ENCODE data around the gene SVBP. TPM values are rescaled to one million over a fixed set of nuclear protein-coding genes. Genes with fewer than 3 reads are reported as not detected.
"Not testable (repeated sequence)": the region's sequence is repeated elsewhere in the genome, so short reads cannot be mapped to it uniquely, and the experiment has no call there.

The SVBP gene
- total RNA-seq = 10 to 100 TPM; 15.0 to 42.5 TPM

GRCh38 chr1:42816585-42817439 lies at the start of gene SVBP, which contains the start of gene ERMAP:
SVBP (minus strand) TSS chr1:42817397; CDS start chr1:42816544, 853 bp downstream.
ERMAP (plus strand) TSS chr1:42817122; CDS start chr1:42830449, 13,327 bp downstream.
- peak; percentile 89 for DNase-seq (ENCODE audit: low spot score)
- Histone ChIP-seq H3K4me3 (peak within 1 kb of the TSS; percentile 63 to 86), H3K27me3 (replicated peaks; ENCODE audit: insufficient read depth) (no peaks in the 10 kb centered on the region), H3K27ac (peak within 1 kb of the TSS; percentile 96 to 98), H3K9me3 (no peaks in the 10 kb centered on the region), H3K36me3 (no peaks in the 10 kb centered on the region), H3K4me1 (replicated peaks) (peaks cover 5% of the 10 kb centered on the region)
- intact Hi-C loops (cut with DNase I) = no loop called here
- under 1% methylated on average over 38 of the region's 66 CpGs for WGBS
- TF ChIP-seq POLR2A (IDR thresholded peaks at IDR 0.05) (peak; percentile 4), CTCF (IDR thresholded peaks at IDR 0.05) (no peak), POLR2AphosphoS5 (IDR thresholded peaks at IDR 0.05) (peak; percentile 39)

GRCh38 chr1:42866549-42866948 lies 49.4 kb upstream of the SVBP start:
- DNase-seq (ENCODE audit: low spot score) = no peak
- no peaks in the 10 kb centered on the region for H3K36me3 ChIP-seq
- 89% methylated on average over 5 of the region's 5 CpGs for WGBS
- H3K27ac ChIP-seq = no peak overlapping the region
- no peaks in the 10 kb centered on the region for H3K4me1 ChIP-seq (replicated peaks)
- no peak for TF ChIP-seq CTCF (IDR thresholded peaks at IDR 0.05)
- TF ChIP-seq POLR2AphosphoS5 (IDR thresholded peaks at IDR 0.05) = no peak
- TF ChIP-seq POLR2A (IDR thresholded peaks at IDR 0.05) = no peak
- no peaks in the 10 kb centered on the region for H3K27me3 ChIP-seq (replicated peaks; ENCODE audit: insufficient read depth)
- no peaks in the 10 kb centered on the region for H3K9me3 ChIP-seq
- intact Hi-C loops (cut with DNase I) = no loop called here
- H3K4me3 ChIP-seq = no peak overlapping the region

GRCh38 chr1:42861014-42861399 lies 43.8 kb upstream of the SVBP start:
- TF ChIP-seq CTCF (IDR thresholded peaks at IDR 0.05) (no peak), POLR2A (IDR thresholded peaks at IDR 0.05) (no peak), POLR2AphosphoS5 (IDR thresholded peaks at IDR 0.05) (no peak)
- DNase-seq (ENCODE audit: low spot score) = no peak
- H3K36me3 ChIP-seq = no peaks in the 10 kb centered on the region

GRCh38 chr1:42860339-42861013 lies 43.3 kb upstream of the SVBP start:
- no peaks in the 10 kb centered on the region for H3K4me1 ChIP-seq (replicated peaks)
- no peak overlapping the region for H3K4me3 ChIP-seq
- intact Hi-C loops (cut with DNase I) = no loop called here
- no peak for DNase-seq (ENCODE audit: low spot score)
- no peak overlapping the region for H3K27ac ChIP-seq
- TF ChIP-seq CTCF (IDR thresholded peaks at IDR 0.05) (no peak), POLR2AphosphoS5 (IDR thresholded peaks at IDR 0.05) (no peak), POLR2A (IDR thresholded peaks at IDR 0.05) (no peak)
- 76% methylated on average over 4 of the region's 4 CpGs for whole genome bisulfite sequencing
- no peaks in the 10 kb centered on the region for H3K9me3 ChIP-seq
- H3K27me3 ChIP-seq (replicated peaks; ENCODE audit: insufficient read depth) = no peaks in the 10 kb centered on the region
- no peaks in the 10 kb centered on the region for H3K36me3 ChIP-seq

More at GRCh38 chr1:42861014-42861399, 43.8 kb upstream of the SVBP start:
- H3K4me1 ChIP-seq (replicated peaks) = no peaks in the 10 kb centered on the region
- H3K4me3 ChIP-seq = no peak overlapping the region
- intact Hi-C loops (cut with DNase I) = no loop called here
- no peaks in the 10 kb centered on the region for H3K9me3 ChIP-seq
- no peaks in the 10 kb centered on the region for H3K27me3 ChIP-seq (replicated peaks; ENCODE audit: insufficient read depth)
- H3K27ac ChIP-seq = no peak overlapping the region

GRCh38 chr1:42859366-42859765 lies 42.2 kb upstream of the SVBP start:
- 85% methylated on average over 5 of the region's 5 CpGs for WGBS

GRCh38 chr1:42856554-42856953 lies 39.4 kb upstream of the SVBP start:
- H3K27me3 ChIP-seq (replicated peaks; ENCODE audit: insufficient read depth); H3K36me3 ChIP-seq; H3K27ac ChIP-seq; DNase-seq (ENCODE audit: low spot score); H3K9me3 ChIP-seq; H3K4me3 ChIP-seq; H3K4me1 ChIP-seq (replicated peaks); intact Hi-C loops (cut with DNase I): not testable (repeated sequence)
- WGBS = 83% methylated on average over 3 of the region's 3 CpGs

More at GRCh38 chr1:42859366-42859765, 42.2 kb upstream of the SVBP start:
- H3K27me3 ChIP-seq (replicated peaks; ENCODE audit: insufficient read depth); H3K4me1 ChIP-seq (replicated peaks); H3K36me3 ChIP-seq; DNase-seq (ENCODE audit: low spot score); H3K9me3 ChIP-seq; H3K27ac ChIP-seq; H3K4me3 ChIP-seq; intact Hi-C loops (cut with DNase I): not testable (repeated sequence)
